PC-3 (cell line): ENCODE results near the gene AGPAT4.

Experiments used
- CTCF ChIP-seq: fragments of 300-600 bp; sonication (generic); conservative IDR thresholded peaks from 2 replicates; pipeline ENCODE4 v1.5.1; 2017; ENCODE audit warnings: antibody characterized with exemption, low read depth, mild to moderate bottlenecking, low read length
- EZH2phosphoT487 ChIP-seq: fragments of 300-600 bp; sonication (generic); IDR thresholded peaks from 2 replicates; pipeline ENCODE4 v1.6.1; 2018; ENCODE audit warnings: mild to moderate bottlenecking, antibody characterized with exemption, low read length, borderline replicate concordance

DNA sequence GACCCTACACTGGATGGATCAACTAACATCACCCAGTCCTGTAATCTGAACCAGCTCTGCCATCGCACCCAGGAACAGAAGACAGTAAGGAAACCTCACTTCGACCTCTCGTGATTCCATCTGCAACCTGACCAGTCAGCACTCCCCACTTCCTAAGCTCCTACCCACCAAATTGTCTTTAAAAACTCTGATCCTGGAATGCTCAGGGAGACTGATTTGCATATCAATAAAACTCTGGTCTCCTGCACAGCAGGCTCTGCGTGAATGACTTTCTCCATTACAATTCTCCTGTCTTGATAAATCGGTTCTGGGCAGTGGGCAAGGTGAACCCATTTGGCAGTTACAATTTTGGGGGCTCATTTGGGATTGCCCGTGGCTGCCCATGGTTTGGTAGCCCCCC lies 18.3 kb upstream of the AGPAT4 start:
- TF ChIP-seq CTCF (no peak), EZH2phosphoT487 (no peak)
